Breast epithelium (tissue), 4 donors: ENCODE data around the gene SMARCE1. TPM values are rescaled to one million over a fixed set of nuclear protein-coding genes. Genes with fewer than 3 reads are reported as not detected.

ENCODE experiments used
- DNase-seq, 2 donors: peaks; one replicate each; pipeline ENCODE4 v3.0.0-alpha.2; 2019; ENCODE audit warnings: low spot score in 2 of 2
- H3K27ac ChIP-seq, 2 donors: fragments of 200-600 bp; sonication (generic) in 1 of 2; one replicate each; pipeline ENCODE4 v1.5.1; 2016 to 2019; ENCODE audit warnings: mild to moderate bottlenecking in 1 of 2
- H3K27me3 ChIP-seq, 2 donors: fragments of 200-600 bp; sonication (generic) in 1 of 2; one replicate each; pipeline versions ENCODE4 v1.5.1 to v1.6.0; 2017 to 2019; ENCODE audit warnings: control low read depth in 1 of 2, mild to moderate bottlenecking in 1 of 2
- H3K36me3 ChIP-seq: fragments of 200-600 bp; one replicate; pipeline ENCODE4 v1.5.1; 2019
- H3K4me1 ChIP-seq, 2 donors: fragments of 200-600 bp; sonication (generic); one replicate each; pipeline ENCODE4 v1.5.1; 2016 to 2019; ENCODE audit warnings: control low read depth in 1 of 2
- H3K4me3 ChIP-seq, 3 donors: fragments of 200-600 bp; sonication (generic); 1 replicate in 2 of 3; 2 replicates in 1 of 3; pipeline ENCODE4 v1.5.1; 2016 to 2019; ENCODE audit warnings: mild to moderate bottlenecking in 3 of 3, moderate library complexity in 2 of 3
- H3K9me3 ChIP-seq, 2 donors: fragments of 200-600 bp; sonication (generic) in 1 of 2; one replicate each; pipeline ENCODE4 v1.5.1; 2016 to 2019; ENCODE audit warnings: control low read depth in 1 of 2
- POLR2A ChIP-seq: fragments of 450-650 bp; IDR thresholded peaks from one replicate; pipeline ENCODE4 v1.6.1; 2016; ENCODE audit warnings: antibody characterized with exemption, mild to moderate bottlenecking, moderate library complexity
- POLR2AphosphoS5 ChIP-seq, 3 donors: sonication (generic); formaldehyde crosslinking; IDR thresholded peaks; one replicate each; pipeline ENCODE4 v1.6.1; 2017; ENCODE audit warnings: antibody characterized with exemption in 3 of 3
- intact Hi-C: fragments of 100-400 bp; cut with DNase I; formaldehyde crosslinking; loops from one replicate; pipeline ENCODE4 v1.15.1; 2023; ENCODE audit warnings: low total_unique reads
- total RNA-seq, 3 donors: library from RNA; depleted of rRNA; stranded (reverse); fragments of >200 nt; gene quantifications; one replicate each; pipeline ENCODE4 v1.1.0, GENCODE V29; 2016
- TF ChIP-seq, protein P1 (sequence below), 3 donors: fragments of 450-650 bp; IDR thresholded peaks; one replicate each; pipeline ENCODE4 v1.5.1; 2016 to 2017; ENCODE audit warnings: antibody characterized with exemption in 3 of 3, mild to moderate bottlenecking in 3 of 3, moderate library complexity in 3 of 3

Gene SMARCE1
- total RNA-seq, 3 donors from 2014 or later = 91.4 to 122 (median 98.4) TPM

DNA sequence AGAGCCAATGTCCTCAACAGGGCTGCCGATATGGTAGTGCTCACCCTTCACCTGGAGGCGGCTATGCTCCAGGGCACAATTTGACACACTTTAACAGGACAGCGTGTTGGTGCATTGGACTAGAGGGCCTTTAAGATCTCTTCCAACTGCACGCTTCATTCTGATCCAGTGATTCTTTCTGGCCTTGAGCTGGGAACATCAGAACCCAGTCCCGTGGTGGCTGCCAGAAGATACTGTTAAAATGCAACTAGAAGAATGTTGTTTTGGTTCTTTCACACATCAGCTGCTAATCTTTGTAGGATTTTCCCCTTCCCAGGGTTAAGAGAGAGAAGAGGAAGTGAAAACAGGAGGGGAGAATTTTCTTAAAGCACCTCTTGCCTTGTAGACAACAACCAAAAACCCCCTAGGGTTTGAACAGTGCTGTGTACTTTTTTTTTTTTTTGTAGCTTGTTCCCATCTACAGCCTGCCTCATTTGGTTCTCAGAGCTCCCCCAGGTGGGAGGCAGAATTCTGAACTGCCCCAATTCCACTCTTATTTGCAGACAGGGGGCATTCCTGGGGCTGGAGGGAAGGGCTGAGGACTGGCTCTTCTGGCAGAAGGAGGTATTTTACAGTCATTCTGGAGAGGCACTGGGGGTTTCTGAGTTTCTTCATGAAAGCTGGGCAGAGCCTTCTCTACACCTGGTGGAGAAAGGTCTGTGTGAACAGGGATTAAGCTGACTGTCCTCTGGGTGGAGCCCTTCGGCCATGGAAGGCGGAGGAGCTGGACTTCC, 32.4 kb downstream of the SMARCE1 start:
- no peaks in the 10 kb centered on the region for H3K4me1 ChIP-seq
- H3K27ac ChIP-seq = no peak overlapping the region
- peak in 1 of 2 donors; percentile 69 for DNase-seq
- H3K4me3 ChIP-seq = no peak overlapping the region
- no peaks in the 10 kb centered on the region for H3K27me3 ChIP-seq
- H3K9me3 ChIP-seq = no peaks in the 10 kb centered on the region
- H3K36me3 ChIP-seq = no peaks in the 10 kb centered on the region
- intact Hi-C loops = no loop called here
- TF ChIP-seq, protein P1, sequence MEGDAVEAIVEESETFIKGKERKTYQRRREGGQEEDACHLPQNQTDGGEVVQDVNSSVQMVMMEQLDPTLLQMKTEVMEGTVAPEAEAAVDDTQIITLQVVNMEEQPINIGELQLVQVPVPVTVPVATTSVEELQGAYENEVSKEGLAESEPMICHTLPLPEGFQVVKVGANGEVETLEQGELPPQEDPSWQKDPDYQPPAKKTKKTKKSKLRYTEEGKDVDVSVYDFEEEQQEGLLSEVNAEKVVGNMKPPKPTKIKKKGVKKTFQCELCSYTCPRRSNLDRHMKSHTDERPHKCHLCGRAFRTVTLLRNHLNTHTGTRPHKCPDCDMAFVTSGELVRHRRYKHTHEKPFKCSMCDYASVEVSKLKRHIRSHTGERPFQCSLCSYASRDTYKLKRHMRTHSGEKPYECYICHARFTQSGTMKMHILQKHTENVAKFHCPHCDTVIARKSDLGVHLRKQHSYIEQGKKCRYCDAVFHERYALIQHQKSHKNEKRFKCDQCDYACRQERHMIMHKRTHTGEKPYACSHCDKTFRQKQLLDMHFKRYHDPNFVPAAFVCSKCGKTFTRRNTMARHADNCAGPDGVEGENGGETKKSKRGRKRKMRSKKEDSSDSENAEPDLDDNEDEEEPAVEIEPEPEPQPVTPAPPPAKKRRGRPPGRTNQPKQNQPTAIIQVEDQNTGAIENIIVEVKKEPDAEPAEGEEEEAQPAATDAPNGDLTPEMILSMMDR (IDR thresholded peaks at IDR 0.05) = peak in 2 of 3 donors; percentile 32 to 50
- TF ChIP-seq POLR2A = no peak

DNA sequence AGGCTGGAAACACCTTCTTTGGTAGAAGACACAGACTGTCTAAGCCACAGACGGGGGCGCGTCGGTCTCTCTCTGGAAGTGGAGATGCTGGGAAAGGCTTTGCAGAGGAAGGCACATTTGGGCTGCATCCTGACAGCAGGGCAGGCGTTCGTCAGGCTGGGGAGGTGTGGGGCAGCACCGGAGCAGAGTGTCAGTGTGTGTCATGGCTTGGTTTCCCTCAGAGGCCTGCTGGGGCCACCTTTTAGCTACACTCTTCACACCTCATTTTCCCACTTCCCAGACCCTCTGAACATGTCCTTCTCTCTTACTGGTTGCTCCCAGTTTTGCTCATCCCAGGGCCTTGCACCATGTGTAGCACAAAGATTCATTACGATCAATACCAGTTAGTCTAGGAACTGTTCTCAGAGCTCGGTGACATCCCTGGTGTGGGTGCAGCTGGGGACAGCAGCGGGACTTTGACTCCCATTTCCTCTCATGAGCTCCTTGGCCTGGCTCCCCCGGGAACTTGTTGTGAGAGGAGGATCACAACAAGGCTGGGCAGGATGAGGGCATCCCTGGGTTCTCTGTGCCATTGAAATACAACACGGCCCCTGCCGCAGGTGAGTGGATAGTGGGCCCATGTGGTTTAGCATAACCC, 33.1 kb downstream of the SMARCE1 start:
- intact Hi-C loops = no loop called here
- H3K9me3 ChIP-seq = no peaks in the 10 kb centered on the region
- no peak overlapping the region for H3K4me3 ChIP-seq
- no peak overlapping the region for H3K27ac ChIP-seq
- H3K27me3 ChIP-seq = no peaks in the 10 kb centered on the region
- DNase-seq = no peak
- H3K4me1 ChIP-seq = no peaks in the 10 kb centered on the region
- TF ChIP-seq, protein P1 (IDR thresholded peaks at IDR 0.05) = no peak
- TF ChIP-seq POLR2AphosphoS5 (IDR thresholded peaks at IDR 0.05) (no peak), POLR2A (no peak)
- no peaks in the 10 kb centered on the region for H3K36me3 ChIP-seq

DNA sequence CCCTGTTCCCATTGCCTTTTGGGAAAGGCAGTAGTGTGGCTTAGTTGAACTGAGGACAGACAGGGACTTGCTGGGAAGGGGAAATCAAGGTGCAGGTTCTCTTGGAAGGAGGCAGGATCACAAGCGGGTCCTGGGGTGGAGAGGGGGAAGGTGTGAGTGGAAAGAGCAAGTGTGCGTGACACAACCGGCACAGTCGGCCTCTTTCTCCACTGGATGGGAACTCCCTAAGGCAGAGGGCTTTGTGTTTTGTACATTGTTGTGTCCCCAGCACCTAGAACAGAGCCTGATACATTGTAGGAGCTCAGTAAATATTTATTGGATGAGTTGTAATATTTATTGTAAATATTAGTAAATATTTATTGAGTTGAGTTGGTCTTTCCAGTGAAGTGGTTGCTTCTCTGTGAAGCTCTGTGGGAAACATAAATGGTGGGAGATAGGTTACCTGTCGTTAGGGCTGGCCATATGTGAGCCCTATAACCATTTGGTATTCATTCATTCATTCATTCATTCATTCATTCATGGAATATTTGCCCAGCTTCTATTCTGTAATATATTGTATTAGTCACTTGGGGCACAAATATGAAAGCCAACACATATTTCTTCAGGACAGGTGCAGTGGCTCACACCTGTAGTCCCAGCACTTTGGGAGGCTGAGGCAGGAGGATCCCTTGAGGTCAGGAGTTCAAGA, 34.0 kb downstream of the SMARCE1 start:
- H3K4me1 ChIP-seq = no peaks in the 10 kb centered on the region
- H3K27ac ChIP-seq = peak overlapping the region in 1 of 2 donors; percentile 5
- no peak for DNase-seq
- intact Hi-C loops = no loop called here
- no peak overlapping the region for H3K4me3 ChIP-seq
- no peak for TF ChIP-seq POLR2A
- TF ChIP-seq POLR2AphosphoS5 (IDR thresholded peaks at IDR 0.05) = no peak
- TF ChIP-seq, protein P1 (IDR thresholded peaks at IDR 0.05) = no peak
- no peaks in the 10 kb centered on the region for H3K9me3 ChIP-seq
- H3K36me3 ChIP-seq = no peaks in the 10 kb centered on the region
- H3K27me3 ChIP-seq = no peaks in the 10 kb centered on the region

DNA sequence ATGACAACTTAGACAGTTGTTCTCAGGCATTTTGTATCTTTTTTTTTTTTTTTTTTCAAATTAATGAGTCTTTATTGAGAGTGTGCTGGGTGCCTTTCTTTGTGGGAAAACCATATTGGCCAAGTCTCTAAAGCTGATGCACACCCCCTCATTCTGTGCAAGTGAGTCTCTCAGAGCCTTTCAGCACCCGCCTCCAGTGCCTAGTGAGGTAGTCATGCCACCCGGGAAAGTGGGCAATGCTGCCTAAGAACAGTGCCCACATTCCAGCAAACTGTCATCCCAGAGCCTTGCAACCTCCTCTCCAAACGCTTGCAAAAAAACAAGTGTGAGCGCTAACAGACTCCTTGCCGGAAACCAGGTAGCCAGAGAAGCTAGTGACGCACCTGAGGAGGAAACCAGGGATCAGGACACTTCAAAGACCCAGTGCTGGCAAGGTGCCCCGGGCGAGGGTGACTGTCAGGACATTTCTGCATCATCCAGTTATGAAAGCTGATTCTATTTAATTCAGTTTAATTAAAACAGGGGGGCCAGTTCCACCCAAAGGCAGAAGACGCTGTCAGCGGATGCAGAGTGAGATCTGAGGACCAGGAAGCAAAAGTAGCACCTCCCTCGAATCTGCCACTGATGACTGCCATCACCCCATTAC, 34.9 kb downstream of the SMARCE1 start:
- Histone ChIP-seq H3K27ac (peak overlapping the region in 1 of 2 donors; percentile 5), H3K27me3 (no peaks in the 10 kb centered on the region), H3K4me3 (no peak overlapping the region), H3K9me3 (no peaks in the 10 kb centered on the region), H3K36me3 (no peaks in the 10 kb centered on the region), H3K4me1 (no peaks in the 10 kb centered on the region)
- no peak for TF ChIP-seq POLR2AphosphoS5 (IDR thresholded peaks at IDR 0.05)
- no peak for TF ChIP-seq POLR2A
- TF ChIP-seq, protein P1 (IDR thresholded peaks at IDR 0.05) = no peak
- peak in 1 of 2 donors; percentile 45 for DNase-seq
- intact Hi-C loops = no loop called here
